Measurements from ENCODE around the gene SIRT6. TPM values are rescaled to one million over a fixed set of nuclear protein-coding genes. Genes with fewer than 3 reads are reported as not detected.
"Not testable (repeated sequence)": the region's sequence is repeated elsewhere in the genome, so short reads cannot be mapped to it uniquely, and the experiment has no call there.

The SIRT6 gene
- total RNA-seq, 1 experiment from 2014 or later = 28.1 TPM

- no peak for TF ChIP-seq ZNF425 (CRISPR knock-in tag; conservative IDR thresholded peaks at IDR 0.05)
- TF ChIP-seq AFF4 (CRISPR knock-in tag; IDR thresholded peaks at IDR 0.05; ENCODE audit: borderline replicate concordance) = no peak
- TF ChIP-seq MYBL2 (CRISPR knock-in tag; IDR thresholded peaks at IDR 0.05) = no peak
- no peak for TF ChIP-seq ATF1 (CRISPR knock-in tag; IDR thresholded peaks at IDR 0.05)
- TF ChIP-seq MXD4 (CRISPR knock-in tag; IDR thresholded peaks at IDR 0.05; ENCODE audit: borderline replicate concordance) = no peak
Observed at GRCh38 chr19:4134351-4134750, 48.0 kb downstream of the SIRT6 start (continued).

- Mint-ChIP-seq H3K27ac (no peak overlapping the region), H3K9me3 (no peaks in the 10 kb centered on the region), H3K4me1 (0 out of 2 replicates have a peak, but pooled peaks cover 2% of the 10 kb centered on the region), H3K36me3 (no peaks in the 10 kb centered on the region), H3K27me3 (ENCODE audit: low read depth) (peaks cover 18% of the 10 kb centered on the region), H3K4me3 (no peak overlapping the region)
- ChIA-PET POLR2A (interaction anchor here (0.5 kb wide), 2 partner anchors 10 to 15 kb away, joined by 4 read pairs; no protein-coding TSS in a partner anchor), CTCF (interaction anchor here (0.7 to 4.9 kb wide), 3 partner anchors 9 to 221 kb away, joined by 3 to 46 read pairs (median 3); no protein-coding TSS in a partner anchor)
- TF ChIP-seq ZNF317 (CRISPR knock-in tag; IDR thresholded peaks at IDR 0.05; ENCODE audit: borderline replicate concordance, low read depth) (no peak), RELA (CRISPR knock-in tag; IDR thresholded peaks at IDR 0.05; ENCODE audit: borderline replicate concordance) (no peak), JUN (CRISPR knock-in tag; IDR thresholded peaks at IDR 0.05) (no peak), ATF2 (CRISPR knock-in tag; IDR thresholded peaks at IDR 0.05; ENCODE audit: borderline replicate concordance, low read depth) (no peak), GABPB1 (CRISPR knock-in tag; IDR thresholded peaks at IDR 0.05) (0 out of 2 replicates have a peak, but pooled peaks have one; percentile 18), GTF2I (CRISPR knock-in tag; conservative IDR thresholded peaks at IDR 0.05) (no peak)
- DNase-seq (ENCODE audit: low spot score) (no peak), ATAC-seq (no peak)
Observed at GRCh38 chr19:4130744-4131438, 51.5 kb downstream of the SIRT6 start.

- H3K36me3 Mint-ChIP-seq; H3K27ac Mint-ChIP-seq; H3K9me3 Mint-ChIP-seq; POLR2A ChIA-PET; ATAC-seq; H3K4me1 Mint-ChIP-seq; DNase-seq (ENCODE audit: low spot score); H3K4me3 Mint-ChIP-seq: not testable (repeated sequence)
- peaks cover 12% of the 10 kb centered on the region for H3K27me3 Mint-ChIP-seq (ENCODE audit: low read depth)
- CTCF ChIA-PET = interaction anchor here (0.6 to 4.9 kb wide), 3 partner anchors 11 to 104 kb away, joined by 3 to 46 read pairs (median 3); no protein-coding TSS in a partner anchor
Observed at GRCh38 chr19:4129050-4129449, 53.3 kb downstream of the SIRT6 start.

- H3K27ac Mint-ChIP-seq; H3K4me3 Mint-ChIP-seq; H3K27me3 Mint-ChIP-seq (ENCODE audit: low read depth); H3K36me3 Mint-ChIP-seq; POLR2A ChIA-PET; ATAC-seq; DNase-seq (ENCODE audit: low spot score); H3K9me3 Mint-ChIP-seq: not testable (repeated sequence)
- CTCF ChIA-PET = interaction anchor here (4.9 kb wide), 1 partner anchor 13 kb away, joined by 46 read pairs; no protein-coding TSS in a partner anchor
- H3K4me1 Mint-ChIP-seq = peaks cover 14% of the 10 kb centered on the region
Observed at GRCh38 chr19:4127322-4127721, 55.0 kb downstream of the SIRT6 start.

Data from WTC11 (cell line).